Thymus (tissue), 11 donors: Measurements from ENCODE around the gene CELF2. TPM values are rescaled to one million over a fixed set of nuclear protein-coding genes. Genes with fewer than 3 reads are reported as not detected.

ENCODE experiments used
- DNase-seq, 9 donors: peaks; one replicate each; pipeline ENCODE4 v3.0.0-alpha.2; 2013; ENCODE audit warnings: low spot score in 9 of 9, low read depth in 6 of 9, missing footprints in 1 of 9
- H3K27ac ChIP-seq, 2 donors: one replicate each; pipeline ENCODE4 v1.5.1; 2013; ENCODE audit warnings: control low read depth in 1 of 2, low read depth in 1 of 2, low read length in 1 of 2, mild to moderate bottlenecking in 1 of 2, moderate library complexity in 1 of 2
- H3K27me3 ChIP-seq, 2 donors: one replicate each; pipeline ENCODE4 v1.5.1; 2013; ENCODE audit warnings: low read length in 1 of 2; ENCODE audit not compliant: control insufficient read depth in 2 of 2, insufficient read depth in 1 of 2
- H3K36me3 ChIP-seq, 2 donors: one replicate each; pipeline ENCODE4 v1.5.1; 2013; ENCODE audit warnings: low read length in 1 of 2, mild to moderate bottlenecking in 1 of 2, moderate library complexity in 1 of 2; ENCODE audit not compliant: control insufficient read depth in 2 of 2, insufficient read depth in 2 of 2
- H3K4me1 ChIP-seq, 2 donors: one replicate each; pipeline ENCODE4 v1.5.1; 2013; ENCODE audit warnings: low read length in 2 of 2; ENCODE audit not compliant: control insufficient read depth in 2 of 2, insufficient read depth in 2 of 2
- H3K4me3 ChIP-seq, 2 donors: one replicate each; pipeline ENCODE4 v1.5.1; 2013; ENCODE audit warnings: low read length in 2 of 2, control low read depth in 1 of 2, mild to moderate bottlenecking in 1 of 2
- H3K9me3 ChIP-seq, 2 donors: one replicate each; pipeline ENCODE4 v1.5.1; 2013; ENCODE audit warnings: low read length in 1 of 2, mild to moderate bottlenecking in 1 of 2; ENCODE audit not compliant: control insufficient read depth in 2 of 2, insufficient read depth in 1 of 2
- WGBS: extraction: QIAGEN DNeasy Blood & Tissue Kit; methylation state at CpG from one replicate; pipeline ENCODE4 v1.1.7; 2013; 5-methylcytosine and 5-hydroxymethylcytosine counted together
- polyA plus RNA-seq: library from polyadenylated mRNA; stranded (reverse); fragments of 200-250 nt; gene quantifications from one replicate; pipeline ENCODE4 v1.2.3, GENCODE V29; 2013
- total RNA-seq: library from RNA; stranded (reverse); fragments of 120-200 nt; gene quantifications from one replicate; pipeline ENCODE4 v1.2.4, GENCODE V29; 2013
- donor health status: healthy.

Gene CELF2
- total and polyA plus RNA-seq, 2 donors = 42.4 to 48.1 TPM

DNA sequence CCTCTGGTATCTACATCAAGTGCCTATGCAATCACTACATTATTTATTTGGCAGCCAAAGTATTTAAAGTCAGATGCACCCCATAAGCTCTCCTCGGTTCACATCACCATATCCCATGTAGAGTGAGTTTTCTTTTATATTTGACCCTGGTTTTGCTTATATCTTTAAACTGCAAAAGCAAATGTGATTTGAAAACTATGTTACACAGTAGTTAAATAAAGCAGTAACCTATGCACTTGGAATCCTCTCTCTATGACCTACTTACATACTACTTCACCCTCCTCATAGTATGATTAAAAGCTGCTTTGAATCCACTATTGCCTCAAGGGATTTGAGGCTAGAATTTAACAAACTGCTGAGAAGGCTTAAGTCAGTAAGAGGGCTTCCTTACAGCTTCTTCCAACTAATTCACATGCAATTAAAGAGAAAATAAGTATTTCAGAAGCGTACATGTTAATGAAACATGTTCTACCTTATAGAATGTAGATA is 2.2 kb upstream of the CELF2 start:
- Histone ChIP-seq H3K27me3 (peaks cover 10 to 23% of the 10 kb centered on the region in 2 donors), H3K4me3 (no peak overlapping the region), H3K4me1 (peaks cover 38 to 40% of the 10 kb centered on the region in 2 donors), H3K9me3 (peaks cover 0 to 1% of the 10 kb centered on the region in 2 donors), H3K36me3 (no peaks in the 10 kb centered on the region), H3K27ac (peak overlapping the region in 1 of 2 donors; percentile 18)
- peak in 1 of 9 donors; percentile 25 for DNase-seq
- WGBS = 94% methylated on average over 2 of the region's 2 CpGs

GRCh38 chr10:11017000-11017569 is 587 bp upstream of the CELF2 start:
- no peaks in the 10 kb centered on the region for H3K36me3 ChIP-seq
- peaks cover 18 to 25% of the 10 kb centered on the region in 2 donors for H3K27me3 ChIP-seq
- peaks cover 0 to 1% of the 10 kb centered on the region in 2 donors for H3K9me3 ChIP-seq
- WGBS = 24% methylated on average over 19 of the region's 19 CpGs
- peak overlapping the region; percentile 26 to 78 for H3K27ac ChIP-seq
- H3K4me3 ChIP-seq = peak overlapping the region; percentile 48 to 93
- peaks cover 27 to 29% of the 10 kb centered on the region in 2 donors for H3K4me1 ChIP-seq
- no peak for DNase-seq

- H3K9me3 ChIP-seq = peaks cover 0 to 1% of the 10 kb centered on the region in 2 donors
- peaks cover 23 to 29% of the 10 kb centered on the region in 2 donors for H3K27me3 ChIP-seq
- H3K36me3 ChIP-seq = no peaks in the 10 kb centered on the region
- WGBS = 2% methylated on average over 57 of the region's 57 CpGs
- H3K4me1 ChIP-seq = peaks cover 14 to 17% of the 10 kb centered on the region in 2 donors
- peak overlapping the region; percentile 48 to 93 for H3K4me3 ChIP-seq
- DNase-seq = peak in 1 of 9 donors; percentile 34
- H3K27ac ChIP-seq = peak overlapping the region in 1 of 2 donors; percentile 88
These were observed 765 bp downstream of the CELF2 start for GRCh38 chr10:11018432-11018841.

DNA sequence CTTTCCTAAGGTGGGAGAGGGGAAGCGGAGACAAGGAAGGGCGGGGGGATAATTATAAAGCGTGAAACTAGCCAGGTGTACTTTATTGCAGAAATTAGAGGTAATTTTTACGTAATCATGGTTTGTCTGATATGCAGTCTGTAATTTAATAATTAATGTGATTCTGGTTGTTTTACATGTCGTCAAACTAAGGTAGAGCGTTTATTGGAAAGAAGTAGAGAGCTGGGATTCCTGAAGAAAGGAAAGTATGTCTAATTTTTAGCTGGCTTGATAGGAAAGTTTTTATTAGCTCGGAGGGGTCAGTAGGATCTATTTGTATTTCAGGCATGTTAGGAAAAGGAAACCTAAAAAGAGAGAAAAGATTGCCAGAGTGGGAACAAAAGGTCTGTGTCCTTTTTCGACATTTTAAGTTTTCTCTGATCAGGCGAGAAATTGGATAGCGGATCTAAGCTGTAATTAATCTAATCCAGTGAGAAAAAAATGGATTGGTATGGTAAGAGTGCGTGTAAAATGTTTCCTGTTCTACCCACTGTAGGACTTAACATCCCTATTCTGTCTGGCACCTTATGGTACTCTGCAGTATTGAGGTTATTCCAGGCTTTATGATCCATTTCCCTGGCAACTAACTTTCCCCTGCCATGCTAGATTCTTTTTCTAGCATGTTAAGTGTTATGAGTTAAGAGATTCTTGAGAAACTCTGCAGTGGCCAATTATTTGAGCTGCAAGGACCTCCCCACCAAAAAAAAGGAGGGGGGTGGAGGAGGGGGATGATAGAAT is 1.4 kb downstream of the CELF2 start:
- Histone ChIP-seq H3K27me3 (peaks cover 26 to 29% of the 10 kb centered on the region in 2 donors), H3K36me3 (no peaks in the 10 kb centered on the region), H3K4me1 (peaks cover 12 to 13% of the 10 kb centered on the region in 2 donors), H3K27ac (no peak overlapping the region), H3K4me3 (peak overlapping the region; percentile 48 to 93), H3K9me3 (peaks cover 0 to 1% of the 10 kb centered on the region in 2 donors)
- no peak for DNase-seq
- WGBS = 51% methylated on average over 11 of the region's 11 CpGs

- Histone ChIP-seq H3K36me3 (no peaks in the 10 kb centered on the region), H3K27me3 (peaks cover 27 to 29% of the 10 kb centered on the region in 2 donors), H3K27ac (no peak overlapping the region), H3K4me1 (peaks cover 4 to 6% of the 10 kb centered on the region in 2 donors), H3K9me3 (peaks cover 0 to 1% of the 10 kb centered on the region in 2 donors), H3K4me3 (peak overlapping the region; percentile 48 to 93)
- 94% methylated on average over 11 of the region's 11 CpGs for WGBS
- DNase-seq = no peak
These were observed 2.3 kb downstream of the CELF2 start for GRCh38 chr10:11019724-11020547.

- H3K27ac ChIP-seq = no peak overlapping the region
- peaks cover 1 to 4% of the 10 kb centered on the region in 2 donors for H3K4me1 ChIP-seq
- no peaks in the 10 kb centered on the region for H3K36me3 ChIP-seq
- H3K4me3 ChIP-seq = no peak overlapping the region
- DNase-seq = no peak
- H3K27me3 ChIP-seq = peaks cover 27 to 29% of the 10 kb centered on the region in 2 donors
- H3K9me3 ChIP-seq = peaks cover 0 to 1% of the 10 kb centered on the region in 2 donors
- 95% methylated on average over 6 of the region's 6 CpGs for WGBS
These were observed 2.9 kb downstream of the CELF2 start for GRCh38 chr10:11020548-11020942.

DNA sequence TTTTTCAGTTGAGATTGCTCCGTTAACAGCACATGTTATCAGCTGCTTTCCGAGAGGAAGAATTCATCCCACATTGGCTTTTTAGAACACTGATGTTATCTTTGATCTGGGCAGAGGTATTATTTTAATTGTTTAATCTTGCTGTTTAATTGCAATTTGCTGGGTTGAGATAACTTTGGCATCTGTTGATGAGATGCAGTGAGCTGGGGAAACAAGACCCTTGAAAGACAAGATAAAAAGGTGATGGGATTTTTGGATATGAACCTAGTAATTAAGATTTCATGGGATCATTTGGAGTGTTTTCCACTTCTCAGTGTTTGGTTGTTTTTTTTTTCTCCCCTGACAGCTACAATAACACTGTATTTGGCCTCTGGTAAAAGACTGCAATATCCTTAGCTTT is 4.5 kb downstream of the CELF2 start:
- WGBS = 90% methylated on average over 2 of the region's 2 CpGs
- peaks cover 0 to 1% of the 10 kb centered on the region in 2 donors for H3K9me3 ChIP-seq
- H3K27me3 ChIP-seq = peaks cover 27 to 29% of the 10 kb centered on the region in 2 donors
- peaks cover 0 to 11% of the 10 kb centered on the region in 2 donors for H3K4me1 ChIP-seq
- no peak overlapping the region for H3K27ac ChIP-seq
- no peaks in the 10 kb centered on the region for H3K36me3 ChIP-seq
- no peak overlapping the region for H3K4me3 ChIP-seq
- no peak for DNase-seq

DNA sequence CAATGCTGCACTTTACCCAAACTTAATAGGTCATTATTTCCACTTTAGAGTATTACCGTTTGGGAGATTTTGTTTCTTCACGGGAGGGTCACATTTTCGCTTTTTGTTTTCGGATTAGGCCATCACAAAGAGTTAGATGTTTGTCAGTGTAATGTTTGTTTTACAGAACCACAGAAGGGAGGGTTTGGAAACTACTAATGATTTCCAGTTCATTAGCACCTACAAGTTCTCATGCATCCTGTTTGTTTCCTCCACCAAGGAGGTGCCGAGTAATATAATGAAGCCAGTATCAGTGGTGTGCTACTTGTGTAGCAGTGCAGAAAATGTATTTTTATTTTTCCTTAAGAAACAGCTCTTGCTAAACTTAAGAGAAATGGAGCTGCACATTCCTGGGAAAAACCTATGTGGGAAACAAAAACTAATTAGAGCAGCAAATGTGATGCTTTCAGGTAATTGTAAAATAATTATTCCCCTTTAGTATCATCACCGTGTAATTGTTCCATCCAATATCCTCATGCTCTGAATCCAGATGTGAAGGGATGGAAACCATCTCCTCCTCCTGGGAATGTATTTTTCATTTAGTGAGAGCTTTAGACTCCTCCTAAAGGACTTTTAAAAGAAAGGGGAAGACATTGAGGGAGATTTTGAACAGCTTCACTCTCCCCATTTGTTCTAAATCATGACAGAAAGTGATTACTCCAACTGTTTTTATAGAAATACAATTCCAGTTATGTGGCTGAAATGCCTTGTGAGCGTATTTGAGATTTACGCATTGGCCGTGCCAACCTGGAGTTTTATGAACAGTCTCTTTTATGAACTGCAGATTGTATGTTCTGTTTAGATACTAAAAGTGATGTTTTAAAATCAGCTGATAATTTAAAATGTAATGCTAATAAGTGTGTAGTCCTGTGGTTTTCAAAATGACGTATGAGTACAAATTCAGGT is 5.6 kb downstream of the CELF2 start:
- Histone ChIP-seq H3K36me3 (no peaks in the 10 kb centered on the region), H3K9me3 (no peaks in the 10 kb centered on the region), H3K4me1 (peaks cover 0 to 12% of the 10 kb centered on the region in 2 donors), H3K27ac (no peak overlapping the region), H3K4me3 (no peak overlapping the region), H3K27me3 (peaks cover 25 to 27% of the 10 kb centered on the region in 2 donors)
- no peak for DNase-seq
- WGBS = 94% methylated on average over 10 of the region's 10 CpGs
